ENCODE results near the gene PEG3.
"Not testable (repeated sequence)": the region's sequence is repeated elsewhere in the genome, so short reads cannot be mapped to it uniquely, and the experiment has no call there.

Gene PEG3

GRCh38 chr19:56874530-56874929, 34.0 kb upstream of the PEG3 start:
- H3K4me3 ChIP-seq (replicated peaks in 1 of 2; ENCODE audit: low read depth in 2 of 2, low read length in 2 of 2) = no peak overlapping the region
- no peak for DNase-seq (ENCODE audit: low read depth in 2 of 2)
- TF ChIP-seq, protein P1, sequence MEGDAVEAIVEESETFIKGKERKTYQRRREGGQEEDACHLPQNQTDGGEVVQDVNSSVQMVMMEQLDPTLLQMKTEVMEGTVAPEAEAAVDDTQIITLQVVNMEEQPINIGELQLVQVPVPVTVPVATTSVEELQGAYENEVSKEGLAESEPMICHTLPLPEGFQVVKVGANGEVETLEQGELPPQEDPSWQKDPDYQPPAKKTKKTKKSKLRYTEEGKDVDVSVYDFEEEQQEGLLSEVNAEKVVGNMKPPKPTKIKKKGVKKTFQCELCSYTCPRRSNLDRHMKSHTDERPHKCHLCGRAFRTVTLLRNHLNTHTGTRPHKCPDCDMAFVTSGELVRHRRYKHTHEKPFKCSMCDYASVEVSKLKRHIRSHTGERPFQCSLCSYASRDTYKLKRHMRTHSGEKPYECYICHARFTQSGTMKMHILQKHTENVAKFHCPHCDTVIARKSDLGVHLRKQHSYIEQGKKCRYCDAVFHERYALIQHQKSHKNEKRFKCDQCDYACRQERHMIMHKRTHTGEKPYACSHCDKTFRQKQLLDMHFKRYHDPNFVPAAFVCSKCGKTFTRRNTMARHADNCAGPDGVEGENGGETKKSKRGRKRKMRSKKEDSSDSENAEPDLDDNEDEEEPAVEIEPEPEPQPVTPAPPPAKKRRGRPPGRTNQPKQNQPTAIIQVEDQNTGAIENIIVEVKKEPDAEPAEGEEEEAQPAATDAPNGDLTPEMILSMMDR (IDR thresholded peaks at IDR 0.05; ENCODE audit: low read depth, low read length) = no peak

DNA sequence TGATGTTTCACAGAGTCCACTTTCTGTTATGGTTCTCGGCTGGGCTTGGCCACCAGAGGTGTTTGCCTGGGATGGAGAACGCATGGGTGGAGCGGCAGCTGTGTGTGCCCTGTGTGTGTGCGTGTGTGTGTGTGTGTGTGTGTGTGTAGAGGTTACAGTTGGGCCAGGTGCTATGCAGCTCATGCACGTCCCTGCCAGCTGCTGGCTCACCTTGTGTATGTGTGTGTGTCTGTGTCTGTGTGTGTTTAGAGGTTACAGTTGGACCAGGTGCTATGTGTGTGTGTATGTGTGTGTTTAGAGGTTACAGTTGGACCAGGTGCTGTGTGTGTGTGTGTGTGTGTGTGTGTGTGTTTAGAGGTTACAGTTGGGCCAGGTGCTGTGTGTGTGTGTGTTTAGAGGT, 33.0 kb upstream of the PEG3 start:
- H3K4me3 ChIP-seq (replicated peaks in 1 of 2; ENCODE audit: low read depth in 2 of 2, low read length in 2 of 2) = no peak overlapping the region
- TF ChIP-seq, protein P1 (IDR thresholded peaks at IDR 0.05; ENCODE audit: low read depth, low read length) = no peak

DNA sequence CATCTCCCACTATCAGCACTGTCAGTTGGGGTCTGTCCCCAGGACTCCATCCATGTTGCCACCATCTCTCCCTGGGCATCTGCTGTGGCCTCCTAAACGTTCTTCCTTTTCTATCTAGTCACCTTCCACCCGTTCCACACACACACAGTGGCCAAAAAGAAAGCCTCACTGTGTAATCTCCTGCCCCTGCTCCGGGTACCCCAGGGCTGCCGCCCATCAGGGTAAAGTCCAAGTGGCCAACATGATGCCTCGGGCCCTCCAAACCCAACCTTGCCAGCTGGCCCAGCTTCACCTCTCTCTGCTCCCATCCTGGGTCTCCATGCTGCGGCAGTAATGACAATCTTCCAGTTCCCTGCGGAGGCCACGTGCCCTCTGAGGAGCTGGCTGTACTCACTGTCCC, 29.4 kb upstream of the PEG3 start:
- no peak overlapping the region for H3K4me3 ChIP-seq (replicated peaks in 1 of 2; ENCODE audit: low read depth in 2 of 2, low read length in 2 of 2)
- no peak for DNase-seq (ENCODE audit: low read depth in 2 of 2)
- TF ChIP-seq, protein P1 (IDR thresholded peaks at IDR 0.05; ENCODE audit: low read depth, low read length) = no peak

More for the DNA sequence above, 33.0 kb upstream of the PEG3 start:
- DNase-seq (ENCODE audit: low read depth in 2 of 2) = no peak

DNA sequence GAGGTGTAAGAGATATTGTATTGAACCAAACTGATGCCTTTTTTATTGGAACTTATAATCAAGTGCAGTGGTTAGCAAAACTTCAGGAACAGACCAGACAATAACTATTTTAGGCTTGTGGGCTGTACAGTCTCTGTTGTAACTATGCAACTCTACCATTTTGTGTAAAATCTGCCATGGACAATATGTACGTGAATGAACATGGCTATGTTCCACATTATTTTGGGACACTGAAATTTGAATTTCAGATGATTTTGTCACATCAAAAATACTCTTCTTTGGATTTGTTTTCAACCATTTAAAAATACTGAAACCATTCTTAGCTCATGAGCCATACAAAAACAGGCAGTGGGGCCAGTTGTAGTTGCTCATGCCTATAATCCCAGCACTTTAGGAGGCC, 27.9 kb upstream of the PEG3 start:
- no peak for DNase-seq (ENCODE audit: low read depth in 2 of 2)
- TF ChIP-seq, protein P1 (IDR thresholded peaks at IDR 0.05; ENCODE audit: low read depth, low read length) = no peak
- H3K4me3 ChIP-seq (replicated peaks in 1 of 2; ENCODE audit: low read depth in 2 of 2, low read length in 2 of 2) = no peak overlapping the region

GRCh38 chr19:56866538-56866937, 26.0 kb upstream of the PEG3 start:
- TF ChIP-seq, protein P1 (IDR thresholded peaks at IDR 0.05; ENCODE audit: low read depth, low read length) = no peak
- no peak overlapping the region for H3K4me3 ChIP-seq (replicated peaks in 1 of 2; ENCODE audit: low read depth in 2 of 2, low read length in 2 of 2)
- no peak for DNase-seq (ENCODE audit: low read depth in 2 of 2)

DNA sequence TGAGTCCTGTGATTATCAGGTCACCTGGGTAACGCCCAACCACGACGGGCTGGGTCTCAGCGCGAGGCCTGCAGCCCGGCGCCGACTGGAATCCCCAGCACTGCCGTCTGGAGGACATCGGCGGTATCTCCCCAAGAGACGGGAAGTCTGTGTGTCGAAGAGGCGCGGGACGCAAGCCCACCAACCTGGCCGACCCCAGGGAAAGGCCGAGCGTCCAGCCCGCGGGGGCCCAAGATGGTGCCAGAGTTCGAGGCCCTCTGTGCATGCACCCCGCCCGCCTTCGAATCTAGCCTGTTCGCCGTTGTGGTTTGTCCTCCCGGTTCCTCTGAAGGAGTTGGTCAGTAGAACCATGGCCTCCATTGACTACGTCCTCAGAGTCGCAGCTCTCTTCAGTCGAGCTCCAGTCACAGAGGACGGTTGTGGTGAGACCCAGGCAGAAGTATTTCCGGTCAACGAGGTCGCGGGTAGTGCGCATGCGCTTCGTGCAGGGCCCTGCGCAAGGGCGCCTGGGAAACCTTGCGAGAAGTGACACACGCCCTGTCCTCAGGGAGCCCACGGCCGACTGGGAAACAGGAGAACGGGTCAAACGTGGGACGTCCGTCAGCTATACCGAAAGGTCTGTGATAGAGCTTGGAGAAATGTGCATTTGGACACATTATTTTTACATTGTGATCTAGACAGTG, 24.1 kb upstream of the PEG3 start:
- DNase-seq (ENCODE audit: low read depth in 2 of 2) = no peak
- TF ChIP-seq, protein P1 (IDR thresholded peaks at IDR 0.05; ENCODE audit: low read depth, low read length) = no peak
- H3K4me3 ChIP-seq (replicated peaks in 1 of 2; ENCODE audit: low read depth in 2 of 2, low read length in 2 of 2) = no peak overlapping the region

- H3K4me3 ChIP-seq (replicated peaks in 1 of 2; ENCODE audit: low read depth in 2 of 2, low read length in 2 of 2) = no peak overlapping the region
- DNase-seq (ENCODE audit: low read depth in 2 of 2) = no peak
- TF ChIP-seq, protein P1 (IDR thresholded peaks at IDR 0.05; ENCODE audit: low read depth, low read length) = no peak
Observed at GRCh38 chr19:56862741-56863140, 22.2 kb upstream of the PEG3 start.

GRCh38 chr19:56860409-56860808, 19.9 kb upstream of the PEG3 start:
- DNase-seq (ENCODE audit: low read depth in 2 of 2); H3K4me3 ChIP-seq (replicated peaks in 1 of 2; ENCODE audit: low read depth in 2 of 2, low read length in 2 of 2): not testable (repeated sequence)

Measured in cardiac fibroblast (primary cell).